Stimulated activated naive CD8-positive, alpha-beta T cell treated with anti-CD3 and anti-CD28 coated beads, Interleukin-15, amount 100 ng/mL, for 72 hours (primary cell): ENCODE measurements around the gene CGREF1.
A peak's percentile ranks its signal among the peaks of the same experiment; 100 is the strongest.

Source experiments
- ATAC-seq: fragments of 150-1000 bp; cut with Tn5 transposase; 2 replicates; pipeline ENCODE4 v1.10.0; 2021; ENCODE audit warnings: mild to moderate bottlenecking, moderate library complexity
- DNase-seq, 2 donors: peaks; one replicate each; pipeline ENCODE4 v3.0.0; 2021 to 2022
- H3K27ac Mint-ChIP-seq, 2 donors: one replicate each; pipeline ENCODE4 v1.8.0; 2022; ENCODE audit warnings: mild to moderate bottlenecking in 2 of 2, mixed read lengths in 2 of 2, moderate library complexity in 2 of 2
- H3K27me3 Mint-ChIP-seq: one replicate; pipeline ENCODE4 v1.8.0; 2022; ENCODE audit warnings: mixed read lengths
- H3K4me1 Mint-ChIP-seq: one replicate; pipeline ENCODE4 v1.8.0; 2022; ENCODE audit warnings: mild to moderate bottlenecking, mixed read lengths
- H3K4me3 Mint-ChIP-seq, 2 donors: one replicate each; pipeline ENCODE4 v1.8.0; 2022; ENCODE audit warnings: mild to moderate bottlenecking in 2 of 2, mixed read lengths in 2 of 2, moderate library complexity in 1 of 2
- H3K9me3 Mint-ChIP-seq, 2 donors: one replicate each; pipeline ENCODE4 v1.8.0; 2022; ENCODE audit warnings: mixed read lengths in 2 of 2

CGREF1 gene

DNA sequence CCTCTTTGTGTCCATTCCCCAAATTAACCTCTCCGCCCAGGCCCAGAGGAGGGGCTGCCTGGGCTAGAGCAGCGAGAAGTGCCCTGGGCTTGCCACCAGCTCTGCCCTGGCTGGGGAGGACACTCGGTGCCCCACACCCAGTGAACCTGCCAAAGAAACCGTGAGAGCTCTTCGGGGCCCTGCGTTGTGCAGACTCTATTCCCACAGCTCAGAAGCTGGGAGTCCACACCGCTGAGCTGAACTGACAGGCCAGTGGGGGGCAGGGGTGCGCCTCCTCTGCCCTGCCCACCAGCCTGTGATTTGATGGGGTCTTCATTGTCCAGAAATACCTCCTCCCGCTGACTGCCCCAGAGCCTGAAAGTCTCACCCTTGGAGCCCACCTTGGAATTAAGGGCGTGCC lies 18.9 kb downstream of the CGREF1 start:
- peaks cover 23% of the 10 kb centered on the region for H3K4me1 Mint-ChIP-seq
- H3K27me3 Mint-ChIP-seq, result no peaks in the 10 kb centered on the region
- DNase-seq (no peak), ATAC-seq (no peak)
- H3K9me3 Mint-ChIP-seq, result no peaks in the 10 kb centered on the region
- no peak overlapping the region for H3K4me3 Mint-ChIP-seq
- no peak overlapping the region for H3K27ac Mint-ChIP-seq

DNA sequence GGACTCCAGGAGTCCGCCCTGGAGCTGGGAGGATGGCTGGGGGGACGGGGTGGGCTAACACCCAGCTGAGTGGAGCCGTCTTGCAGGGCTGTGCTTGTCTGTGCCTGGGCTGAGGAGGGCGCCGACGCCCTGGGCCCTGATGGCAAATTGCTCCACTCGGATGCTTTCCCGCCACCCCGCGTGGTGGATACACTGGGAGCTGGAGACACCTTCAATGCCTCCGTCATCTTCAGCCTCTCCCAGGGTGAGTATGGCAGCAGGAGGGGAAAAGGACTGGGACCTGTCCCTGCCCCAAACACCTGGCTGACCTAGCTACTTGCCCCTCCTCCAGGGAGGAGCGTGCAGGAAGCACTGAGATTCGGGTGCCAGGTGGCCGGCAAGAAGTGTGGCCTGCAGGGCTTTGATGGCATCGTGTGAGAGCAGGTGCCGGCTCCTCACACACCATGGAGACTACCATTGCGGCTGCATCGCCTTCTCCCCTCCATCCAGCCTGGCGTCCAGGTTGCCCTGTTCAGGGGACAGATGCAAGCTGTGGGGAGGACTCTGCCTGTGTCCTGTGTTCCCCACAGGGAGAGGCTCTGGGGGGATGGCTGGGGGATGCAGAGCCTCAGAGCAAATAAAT lies 19.5 kb downstream of the CGREF1 start:
- no peak for DNase-seq
- Mint-ChIP-seq H3K4me1 (peaks cover 23% of the 10 kb centered on the region), H3K9me3 (no peaks in the 10 kb centered on the region)

DNA sequence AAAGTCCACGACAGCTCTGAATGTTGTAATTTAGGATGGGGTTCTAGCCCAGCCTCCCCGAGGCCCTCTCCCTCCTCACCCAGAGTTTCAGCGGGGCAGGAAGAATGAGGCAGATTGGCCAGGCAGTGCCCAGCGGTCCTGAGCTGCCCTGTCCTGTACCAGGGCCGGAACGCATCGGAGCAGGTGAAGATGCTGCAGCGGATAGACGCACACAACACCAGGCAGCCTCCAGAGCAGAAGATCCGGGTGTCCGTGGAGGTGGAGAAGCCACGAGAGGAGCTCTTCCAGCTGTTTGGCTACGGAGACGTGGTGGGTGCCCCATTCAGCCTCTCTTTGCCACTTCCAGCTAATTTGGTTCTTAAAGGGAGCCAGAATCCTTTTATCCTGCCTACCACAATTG lies 21.6 kb downstream of the CGREF1 start:
- Mint-ChIP-seq H3K4me3 (no peak overlapping the region), H3K9me3 (no peaks in the 10 kb centered on the region)
- ATAC-seq, result no peak

More for the DNA sequence above, 19.5 kb downstream of the CGREF1 start:
- Mint-ChIP-seq H3K27me3 (no peaks in the 10 kb centered on the region), H3K27ac (no peak overlapping the region), H3K4me3 (no peak overlapping the region)
- no peak for ATAC-seq

DNA sequence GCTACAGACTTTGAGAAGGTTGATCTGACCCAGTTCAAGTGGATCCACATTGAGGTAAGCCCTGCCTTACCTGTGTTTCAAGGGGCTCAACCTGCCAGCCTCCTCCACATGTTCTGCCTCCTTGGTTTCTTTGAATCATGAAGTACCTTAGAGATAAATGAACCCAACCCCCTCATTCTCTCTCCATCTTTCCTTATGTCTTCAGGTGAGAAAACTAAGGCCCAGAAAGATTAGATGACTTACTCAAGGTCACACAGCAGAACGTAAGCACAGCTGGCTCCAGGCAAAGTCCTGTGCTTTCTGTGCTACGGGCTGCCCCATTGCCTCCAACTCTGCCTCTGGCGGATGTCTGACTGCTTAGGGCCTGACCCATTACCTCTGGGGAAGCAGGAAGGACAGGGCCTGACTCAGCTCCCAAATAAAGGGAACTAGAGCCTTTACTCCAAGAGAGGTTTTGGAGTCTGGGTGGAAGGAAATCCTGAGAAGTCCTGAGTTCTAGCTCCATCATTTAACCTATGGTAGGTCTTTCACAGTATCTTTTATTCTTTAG lies 22.1 kb downstream of the CGREF1 start:
- ATAC-seq, result no peak
- no peak for DNase-seq
- peak overlapping the region; percentile 26 to 35 for H3K4me3 Mint-ChIP-seq
- no peaks in the 10 kb centered on the region for H3K27me3 Mint-ChIP-seq
- no peaks in the 10 kb centered on the region for H3K9me3 Mint-ChIP-seq
- H3K27ac Mint-ChIP-seq, result no peak overlapping the region
- peaks cover 23% of the 10 kb centered on the region for H3K4me1 Mint-ChIP-seq

More for the DNA sequence above, 21.6 kb downstream of the CGREF1 start:
- peaks cover 23% of the 10 kb centered on the region for H3K4me1 Mint-ChIP-seq
- H3K27me3 Mint-ChIP-seq, result no peaks in the 10 kb centered on the region
- no peak for DNase-seq
- H3K27ac Mint-ChIP-seq, result no peak overlapping the region

DNA sequence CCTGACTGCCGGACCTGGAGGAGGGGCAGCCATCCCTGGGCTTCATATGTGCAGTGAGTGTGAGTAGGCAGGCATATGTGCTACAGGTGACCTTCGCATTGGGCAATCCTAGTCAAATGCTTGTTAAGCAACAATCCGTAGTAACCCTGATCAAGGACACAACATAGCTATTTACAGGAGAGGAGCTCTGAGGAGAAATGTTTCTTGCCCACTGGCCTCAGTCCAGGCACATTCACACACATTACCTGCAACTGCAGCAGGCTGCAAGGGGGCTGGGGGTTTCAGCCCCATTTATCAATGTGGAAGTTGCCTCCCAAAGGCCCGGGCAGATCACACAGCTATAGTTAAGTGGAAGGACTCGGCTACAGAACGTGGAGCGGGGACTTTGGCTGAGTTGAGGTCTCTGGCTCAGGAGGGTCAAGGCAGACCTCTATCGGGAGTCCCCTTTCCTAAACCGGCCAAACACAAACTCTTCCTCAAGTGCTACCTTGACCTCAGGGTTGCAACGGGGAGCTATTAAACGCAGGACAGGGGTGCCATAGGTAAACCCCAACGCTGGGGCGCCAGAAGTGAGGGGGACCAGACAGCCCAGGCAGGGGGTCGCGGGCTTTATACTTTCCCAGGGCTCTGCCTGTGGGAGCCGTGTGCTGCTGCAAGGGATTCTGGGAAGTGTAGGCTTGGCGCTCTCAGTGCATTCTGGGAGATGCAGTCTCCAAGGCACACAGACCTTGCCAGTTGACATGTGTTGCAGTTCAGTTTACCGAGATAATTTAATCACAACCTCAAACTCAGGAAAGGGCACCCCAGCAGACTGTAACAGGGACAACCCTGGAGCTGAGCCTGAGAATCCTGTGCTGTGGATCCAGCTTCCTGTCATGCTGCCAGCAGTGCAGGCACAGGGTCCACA lies 22.9 kb downstream of the CGREF1 start:
- Mint-ChIP-seq H3K4me1 (peaks cover 23% of the 10 kb centered on the region), H3K4me3 (peak overlapping the region; percentile 40 to 76), H3K27me3 (no peaks in the 10 kb centered on the region), H3K27ac (peak overlapping the region in 1 of 2 donors; percentile 27), H3K9me3 (no peaks in the 10 kb centered on the region)
- ATAC-seq (peak; percentile 78), DNase-seq (no peak)

DNA sequence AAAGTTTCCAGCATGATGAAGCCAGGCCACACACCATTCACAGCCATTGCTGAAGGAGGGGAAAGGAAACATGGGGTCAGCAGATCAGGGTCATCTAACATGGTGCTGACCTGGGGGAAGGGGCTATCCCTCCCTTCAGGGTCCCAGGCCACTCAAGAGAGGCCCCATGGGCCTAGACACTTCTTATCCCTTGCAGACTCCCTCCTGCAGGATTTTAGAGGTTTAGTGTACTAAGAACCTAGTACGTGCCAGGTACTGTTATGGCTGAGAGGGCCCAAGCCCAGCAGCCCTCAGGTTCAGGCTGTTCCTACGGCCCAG lies 23.5 kb downstream of the CGREF1 start:
- Mint-ChIP-seq H3K27me3 (no peaks in the 10 kb centered on the region), H3K4me3 (peak overlapping the region; percentile 28 to 76), H3K4me1 (peaks cover 23% of the 10 kb centered on the region), H3K27ac (no peak overlapping the region), H3K9me3 (no peaks in the 10 kb centered on the region)
- no peak for DNase-seq
- ATAC-seq, result no peak

DNA sequence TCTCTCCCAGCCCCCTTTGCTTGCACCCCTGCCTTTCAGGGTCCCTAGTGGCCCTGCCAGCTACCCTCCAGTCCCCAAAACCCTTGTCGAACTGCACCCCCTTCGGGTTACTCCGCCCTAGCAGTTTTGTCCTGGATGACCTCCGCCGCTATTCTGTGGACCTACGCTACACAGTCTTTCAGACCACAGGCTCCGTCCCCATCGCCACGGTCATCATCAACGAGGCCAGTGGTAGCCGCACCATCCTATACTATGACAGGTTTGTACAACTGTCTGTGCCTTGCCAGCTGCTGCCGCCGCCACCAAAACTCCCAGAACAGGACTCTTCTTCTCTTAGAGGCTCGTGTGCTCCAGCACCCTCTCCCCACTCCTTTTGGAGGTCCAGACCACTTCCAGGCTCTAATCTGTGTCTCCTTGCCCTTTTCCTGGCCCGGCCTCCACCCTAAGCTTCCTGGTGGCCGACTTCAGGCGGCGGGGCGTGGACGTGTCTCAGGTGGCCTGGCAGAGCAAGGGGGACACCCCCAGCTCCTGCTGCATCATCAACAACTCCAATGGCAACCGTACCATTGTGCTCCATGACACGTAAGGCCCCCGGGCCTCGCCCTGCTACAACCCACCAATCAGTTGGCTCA lies 24.5 kb downstream of the CGREF1 start:
- no peaks in the 10 kb centered on the region for H3K27me3 Mint-ChIP-seq
- H3K9me3 Mint-ChIP-seq, result no peaks in the 10 kb centered on the region
- ATAC-seq, result no peak
- no peak overlapping the region for H3K4me3 Mint-ChIP-seq
- peak overlapping the region in 1 of 2 donors; percentile 10 for H3K27ac Mint-ChIP-seq
- DNase-seq, result no peak
- peaks cover 30% of the 10 kb centered on the region for H3K4me1 Mint-ChIP-seq

DNA sequence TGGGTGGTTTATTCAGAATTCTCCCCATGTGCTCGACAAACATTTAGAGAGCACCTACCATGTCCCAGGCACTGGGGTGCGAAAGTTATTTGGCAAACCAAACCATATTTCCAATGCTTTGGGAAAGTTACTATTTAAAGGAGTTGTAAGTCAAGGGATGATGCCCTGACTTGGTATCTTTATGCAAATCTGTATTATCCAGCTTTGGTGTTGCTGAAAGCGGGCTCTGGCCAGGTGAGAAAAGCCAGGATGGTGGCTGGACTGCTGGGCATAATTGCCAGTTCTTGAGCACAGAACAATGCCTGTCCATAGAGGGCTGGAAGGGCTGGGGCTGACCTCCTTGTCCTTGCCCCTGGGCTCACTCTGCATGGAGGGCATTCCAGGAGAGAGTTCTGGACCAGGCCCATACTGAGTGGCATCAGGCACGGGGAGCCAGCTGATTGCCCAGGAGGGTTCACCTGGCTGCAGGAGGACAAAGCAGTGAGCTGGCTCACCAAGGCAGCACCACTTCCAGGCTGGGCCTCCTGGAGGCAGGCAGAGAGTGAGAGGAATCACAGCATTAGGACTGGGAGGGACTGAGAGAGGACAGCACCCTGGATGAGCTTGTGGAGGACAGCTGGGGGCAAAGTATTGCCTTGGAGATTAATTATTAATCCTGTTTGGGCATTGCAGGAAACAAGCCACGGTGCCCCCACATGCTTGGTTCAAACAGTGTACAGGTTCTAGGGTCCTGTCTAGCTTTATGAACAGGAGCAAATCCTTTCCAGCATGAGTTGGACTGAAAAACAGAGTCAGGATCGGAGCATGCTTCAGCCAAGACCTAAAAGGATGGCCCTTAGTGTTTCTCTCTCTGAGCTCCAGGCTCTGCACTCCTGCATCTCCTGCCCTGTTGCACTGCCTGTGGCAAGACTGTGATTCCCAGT lies 25.2 kb downstream of the CGREF1 start:
- DNase-seq (no peak), ATAC-seq (no peak)
- no peaks in the 10 kb centered on the region for H3K9me3 Mint-ChIP-seq
- peak overlapping the region in 1 of 2 donors; percentile 10 for H3K27ac Mint-ChIP-seq
- peaks cover 33% of the 10 kb centered on the region for H3K4me1 Mint-ChIP-seq
- H3K4me3 Mint-ChIP-seq, result no peak overlapping the region
- H3K27me3 Mint-ChIP-seq, result no peaks in the 10 kb centered on the region

DNA sequence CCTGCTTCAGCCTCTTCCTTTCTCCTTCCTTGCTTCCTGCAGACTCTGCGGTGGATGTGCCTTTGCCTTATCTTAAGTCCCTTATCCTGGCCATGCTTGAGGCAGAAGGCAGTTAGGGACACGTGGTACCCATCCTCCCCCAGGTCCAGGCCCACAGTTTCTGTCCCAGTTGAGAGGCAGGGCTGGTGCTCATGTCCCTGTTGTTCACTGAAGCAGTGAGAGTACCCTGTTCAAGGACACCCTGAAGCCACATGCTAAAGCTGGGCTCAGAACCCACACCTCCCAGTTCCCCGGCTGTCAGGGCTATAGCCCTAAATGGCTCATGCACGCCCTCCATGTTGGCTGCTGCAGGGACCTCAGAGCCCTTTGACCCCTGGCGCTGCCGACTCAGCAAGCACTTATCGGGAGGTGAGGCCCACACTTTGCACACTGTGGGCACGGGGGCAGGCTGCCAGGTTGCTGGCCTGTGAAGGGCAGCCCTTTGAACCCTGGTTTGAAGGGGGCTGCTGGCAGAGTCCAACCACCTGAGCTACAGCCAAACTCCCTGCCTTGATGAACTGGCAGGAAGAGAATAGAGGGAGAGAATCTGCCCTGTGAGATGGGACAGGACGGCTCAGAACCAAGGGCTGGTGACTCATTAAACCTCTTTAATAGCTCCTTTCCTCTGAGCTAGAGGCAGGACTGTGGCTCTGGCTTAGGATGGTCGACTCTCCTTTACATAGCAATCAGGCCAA lies 26.1 kb downstream of the CGREF1 start:
- Mint-ChIP-seq H3K27ac (no peak overlapping the region), H3K4me1 (peaks cover 31% of the 10 kb centered on the region), H3K4me3 (no peak overlapping the region), H3K9me3 (no peaks in the 10 kb centered on the region), H3K27me3 (no peaks in the 10 kb centered on the region)
- ATAC-seq (no peak), DNase-seq (no peak)

DNA sequence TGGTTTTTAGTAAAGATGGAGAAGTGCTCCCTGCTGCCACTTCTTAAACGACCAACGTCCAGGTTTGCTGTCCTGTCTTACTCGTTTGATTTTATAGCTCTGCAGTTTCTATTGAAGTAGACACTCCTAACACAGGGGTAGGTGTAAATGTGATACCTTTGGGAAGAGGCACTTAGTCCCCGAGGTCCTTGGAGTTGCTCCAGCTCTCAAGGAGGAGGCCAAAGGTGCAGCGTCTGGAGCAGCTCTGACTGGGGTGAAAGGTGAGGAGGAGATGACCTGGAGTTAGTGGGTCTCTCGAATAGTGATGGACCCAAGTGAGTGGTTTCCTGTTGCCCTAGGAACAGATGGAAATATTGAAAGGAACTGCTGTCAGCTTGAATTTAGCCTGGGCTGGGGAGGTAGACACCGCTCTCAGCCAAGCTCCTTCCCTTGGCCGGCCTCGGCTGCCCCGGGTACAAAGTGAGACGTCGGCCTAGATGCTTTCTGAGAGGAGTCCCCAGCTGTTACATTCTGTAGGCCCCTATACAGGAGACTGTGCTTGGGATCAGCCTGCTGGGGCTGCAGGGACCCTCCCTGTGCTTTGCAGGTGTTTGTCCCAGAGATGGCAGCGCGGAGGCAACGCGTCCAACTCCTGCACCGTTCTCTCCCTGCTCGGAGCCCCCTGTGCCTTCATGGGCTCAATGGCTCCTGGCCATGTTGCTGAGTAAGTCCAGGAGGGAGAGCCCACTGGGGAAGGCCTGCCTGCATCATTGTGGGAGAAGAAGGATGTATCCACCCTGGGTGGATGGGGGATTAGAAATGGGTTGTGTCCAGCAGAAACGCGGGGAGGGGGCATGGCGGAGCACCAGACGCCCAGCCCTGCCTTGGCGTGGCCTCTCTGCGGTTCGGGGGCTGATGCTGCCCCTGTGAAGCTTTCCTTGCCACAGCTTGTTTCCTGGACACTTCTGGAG lies 26.9 kb downstream of the CGREF1 start:
- DNase-seq (no peak), ATAC-seq (no peak)
- H3K4me1 Mint-ChIP-seq, result peaks cover 37% of the 10 kb centered on the region
- no peak overlapping the region for H3K4me3 Mint-ChIP-seq
- H3K9me3 Mint-ChIP-seq, result no peaks in the 10 kb centered on the region
- H3K27me3 Mint-ChIP-seq, result no peaks in the 10 kb centered on the region
- H3K27ac Mint-ChIP-seq, result no peak overlapping the region

DNA sequence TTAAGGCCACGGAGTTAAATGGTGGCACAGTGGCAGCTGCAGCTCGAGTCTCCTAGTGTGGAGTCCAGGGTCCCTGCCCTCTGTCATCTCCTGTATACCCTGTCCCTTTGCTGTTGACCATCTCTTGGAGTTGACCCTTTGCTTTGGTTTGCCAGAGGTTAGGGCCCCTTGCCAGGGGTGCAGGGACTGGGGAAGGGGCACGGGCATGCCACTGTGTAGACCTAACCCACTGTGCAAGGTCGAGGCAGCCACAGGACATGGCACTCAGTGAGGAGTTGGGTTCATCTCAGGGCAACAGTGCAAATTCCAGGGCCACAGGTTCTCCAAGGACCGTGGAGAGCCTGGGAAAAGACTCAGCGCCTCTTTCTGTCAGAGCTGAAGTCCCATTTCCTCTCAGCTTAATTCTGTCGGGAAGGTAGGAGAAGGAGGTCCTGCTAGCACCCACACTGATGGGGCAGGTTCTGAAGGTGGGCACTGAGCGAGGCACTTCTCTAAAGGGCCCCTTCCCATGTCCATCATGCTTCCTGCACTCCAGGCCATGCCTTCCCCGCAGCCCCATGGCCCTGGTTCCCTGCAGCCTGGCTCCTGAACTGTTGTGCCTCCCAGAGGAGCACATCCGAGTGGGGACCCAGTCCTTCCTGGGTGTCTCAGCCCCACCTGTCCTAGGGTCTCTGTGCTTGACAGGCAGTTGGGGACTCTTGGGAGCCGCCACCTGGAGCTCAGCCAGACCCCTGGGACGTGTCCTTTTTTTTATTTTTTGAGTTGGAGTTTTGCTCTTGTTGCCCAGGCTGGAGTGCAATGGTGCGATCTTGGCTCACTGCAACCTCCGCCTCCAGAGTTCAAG lies 29.6 kb downstream of the CGREF1 start:
- H3K4me1 Mint-ChIP-seq, result peaks cover 36% of the 10 kb centered on the region
- no peak for DNase-seq
- H3K27me3 Mint-ChIP-seq, result no peaks in the 10 kb centered on the region
- ATAC-seq, result no peak
- no peak overlapping the region for H3K27ac Mint-ChIP-seq
- H3K4me3 Mint-ChIP-seq, result no peak overlapping the region
- H3K9me3 Mint-ChIP-seq, result no peaks in the 10 kb centered on the region

DNA sequence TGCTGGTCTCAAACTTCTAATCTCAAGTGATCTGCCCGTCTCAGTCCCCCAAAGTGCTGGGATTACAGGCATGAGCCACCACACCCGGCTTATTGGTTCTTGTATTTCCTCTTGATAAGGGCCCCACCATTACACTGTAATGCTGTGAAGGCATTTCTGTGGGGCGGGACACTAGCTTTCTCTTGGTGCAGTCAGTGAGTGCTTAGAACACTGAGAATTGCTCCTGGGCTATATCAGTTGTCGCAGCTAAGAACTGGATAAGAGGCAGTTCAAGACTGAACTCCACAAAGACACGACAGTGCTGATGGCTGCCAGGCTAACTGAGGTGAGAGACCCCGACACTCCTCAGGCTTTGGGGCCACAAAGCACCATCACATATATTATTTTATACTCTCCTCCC lies 30.3 kb downstream of the CGREF1 start:
- Mint-ChIP-seq H3K4me1 (peaks cover 36% of the 10 kb centered on the region), H3K9me3 (no peaks in the 10 kb centered on the region), H3K27ac (no peak overlapping the region), H3K4me3 (peak overlapping the region; percentile 3 to 21), H3K27me3 (no peaks in the 10 kb centered on the region)
- DNase-seq (no peak), ATAC-seq (no peak)

DNA sequence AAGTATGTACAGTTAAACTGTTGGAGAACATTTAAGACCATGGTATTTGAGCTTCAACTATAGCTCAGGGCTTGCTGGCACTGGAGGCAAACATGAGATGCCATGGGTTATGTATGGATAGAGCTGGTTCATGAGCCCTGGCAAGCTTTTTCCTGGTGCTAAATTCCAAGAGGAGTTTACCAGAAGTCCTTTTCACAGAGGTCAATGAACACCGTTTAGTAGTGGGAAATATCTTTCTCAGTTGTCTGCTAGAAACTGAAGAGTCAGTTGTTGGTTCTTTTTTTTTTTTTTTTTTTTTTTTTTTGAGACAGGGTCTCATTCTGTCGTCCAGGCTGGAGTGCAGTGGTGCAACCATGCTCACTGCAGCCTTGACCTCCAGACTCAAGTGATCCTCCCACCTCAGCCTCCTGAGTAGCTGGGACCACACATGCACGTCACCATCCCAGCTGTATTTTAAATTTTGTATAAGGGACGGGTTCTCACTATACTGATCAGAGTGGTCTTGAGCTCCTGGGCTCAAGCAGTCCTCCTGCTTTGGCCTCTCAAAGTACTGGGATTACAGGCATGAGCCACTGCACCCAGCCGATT lies 31.0 kb downstream of the CGREF1 start:
- DNase-seq (no peak), ATAC-seq (no peak)
- no peaks in the 10 kb centered on the region for H3K9me3 Mint-ChIP-seq
- H3K27me3 Mint-ChIP-seq, result no peaks in the 10 kb centered on the region
- H3K27ac Mint-ChIP-seq, result no peak overlapping the region
- peaks cover 36% of the 10 kb centered on the region for H3K4me1 Mint-ChIP-seq
- peak overlapping the region; percentile 21 to 91 for H3K4me3 Mint-ChIP-seq
